Neural cell (in vitro differentiated cells): Measurements from ENCODE around the gene IL23R. TPM values are rescaled to one million over a fixed set of nuclear protein-coding genes. Genes with fewer than 3 reads are reported as not detected.

Source experiments
- H2AFZ ChIP-seq: fragments of 200-600, 300-800 bp; sonication (generic), shearing (Covaris generic); 2 replicates; pipeline ENCODE4 v1.6.0; 2014; ENCODE audit warnings: low read depth, mild to moderate bottlenecking, antibody characterized with exemption, low read length, moderate library complexity
- H3F3A ChIP-seq: fragments of 200-600 bp; shearing (Covaris generic); 2 replicates; pipeline ENCODE4 v1.6.1; 2016; ENCODE audit warnings: mild to moderate bottlenecking, moderate library complexity, mixed read lengths, antibody characterized with exemption, low read length; ENCODE audit not compliant: insufficient read depth, poor library complexity, severe bottlenecking
- H3K27ac ChIP-seq: fragments of 200-600, 300-800 bp; sonication (generic), shearing (Covaris generic); 2 replicates; pipeline ENCODE4 v1.5.1; 2014; ENCODE audit warnings: mild to moderate bottlenecking, low read length, moderate library complexity
- H3K27me3 ChIP-seq: fragments of 300-800, 200-600 bp; sonication (generic), shearing (Covaris generic); 2 replicates; pipeline ENCODE4 v1.6.0; 2014; ENCODE audit warnings: mild to moderate bottlenecking, low read depth, low read length, moderate library complexity; ENCODE audit not compliant: insufficient read depth
- H3K36me3 ChIP-seq: fragments of 300-800, 200-600 bp; sonication (generic), shearing (Covaris generic); 2 replicates; pipeline ENCODE4 v1.5.1; 2014; ENCODE audit warnings: mild to moderate bottlenecking, antibody characterized with exemption, low read length, moderate library complexity; ENCODE audit not compliant: insufficient read depth
- H3K4me2 ChIP-seq: fragments of 300-800, 200-600 bp; sonication (generic), shearing (Covaris generic); 2 replicates; pipeline ENCODE4 v1.6.0; 2014; ENCODE audit warnings: mild to moderate bottlenecking, low read length
- H3K4me3 ChIP-seq: fragments of 300-800, 200-600 bp; sonication (generic), shearing (Covaris generic); 2 replicates; pipeline ENCODE4 v1.5.1; 2014; ENCODE audit warnings: mild to moderate bottlenecking, low read length, moderate library complexity
- H3K79me2 ChIP-seq: fragments of 200-600 bp; shearing (Covaris generic); replicated peaks from 2 replicates; pipeline ENCODE4 v1.6.0; 2014; ENCODE audit warnings: mild to moderate bottlenecking, low read length, moderate library complexity; ENCODE audit not compliant: insufficient read depth
- H3K9ac ChIP-seq: fragments of 300-800, 200-600 bp; sonication (generic), shearing (Covaris generic); 2 replicates; pipeline ENCODE4 v1.6.1; 2016; ENCODE audit warnings: mild to moderate bottlenecking, low read length, mixed read lengths
- H3K9me2 ChIP-seq: fragments of 200-600 bp; shearing (Covaris generic); 2 replicates; pipeline ENCODE4 v1.6.1; 2016; ENCODE audit warnings: mild to moderate bottlenecking, low read length, mixed read lengths; ENCODE audit not compliant: insufficient read depth
- H3K9me3 ChIP-seq: fragments of 200-600, 300-800 bp; sonication (generic), shearing (Covaris generic); 2 replicates; pipeline ENCODE4 v1.6.1; 2016; ENCODE audit warnings: mild to moderate bottlenecking, mixed run types, low read length, moderate library complexity, mixed read lengths
- H4K20me1 ChIP-seq: fragments of 200-600 bp; shearing (Covaris generic); 2 replicates; pipeline ENCODE4 v1.6.1; 2016; ENCODE audit warnings: mild to moderate bottlenecking, mixed run types; ENCODE audit not compliant: insufficient read depth
- CTCF ChIP-seq: fragments of 450-650 bp; IDR thresholded peaks from 2 replicates; pipeline ENCODE4 v1.5.1; 2014; ENCODE audit warnings: antibody characterized with exemption, mild to moderate bottlenecking, moderate library complexity; ENCODE audit not compliant: poor library complexity, severe bottlenecking
- EP300 ChIP-seq: fragments of 450-650 bp; conservative IDR thresholded peaks from 2 replicates; pipeline ENCODE4 v1.6.1; 2014; ENCODE audit warnings: antibody characterized with exemption, mild to moderate bottlenecking, moderate library complexity; ENCODE audit not compliant: poor library complexity, severe bottlenecking
- EZH2 ChIP-seq: fragments of 200-600, 300-800 bp; shearing (Covaris generic), sonication (generic); IDR thresholded peaks from 2 replicates; pipeline ENCODE4 v1.6.1; 2014; ENCODE audit warnings: antibody characterized with exemption, low read length, borderline replicate concordance, mild to moderate bottlenecking; ENCODE audit not compliant: insufficient read depth, poor library complexity, severe bottlenecking
- MXI1 ChIP-seq: fragments of 450-650 bp; conservative IDR thresholded peaks from 2 replicates; pipeline ENCODE4 v1.6.1; 2014; ENCODE audit warnings: antibody characterized with exemption, mild to moderate bottlenecking; ENCODE audit not compliant: poor library complexity, severe bottlenecking
- POLR2AphosphoS5 ChIP-seq: IDR thresholded peaks from 2 replicates; pipeline ENCODE4 v1.6.1; 2012
- RAD21 ChIP-seq: fragments of 450-650 bp; conservative IDR thresholded peaks from 2 replicates; pipeline ENCODE4 v1.6.1; 2014; ENCODE audit warnings: antibody characterized with exemption, mild to moderate bottlenecking, moderate library complexity
- REST ChIP-seq: IDR thresholded peaks from 2 replicates; pipeline ENCODE4 v1.6.1; 2012; ENCODE audit warnings: borderline replicate concordance
- SMC3 ChIP-seq: fragments of 450-650 bp; conservative IDR thresholded peaks from 2 replicates; pipeline ENCODE4 v1.6.1; 2014; ENCODE audit warnings: antibody characterized with exemption, mild to moderate bottlenecking, moderate library complexity; ENCODE audit not compliant: poor library complexity
- TAF1 ChIP-seq: IDR thresholded peaks from 2 replicates; pipeline ENCODE4 v1.6.1; 2012; ENCODE audit warnings: low read depth
- polyA plus RNA-seq: library from polyadenylated mRNA; depleted of rRNA; stranded (reverse); fragments of >200 nt; gene quantifications from 2 replicates; pipeline ENCODE4 v1.2.3, GENCODE V29; 2014

Gene IL23R
- polyA plus RNA-seq, 1 donor from 2014 or later = not detected

- no peak for TF ChIP-seq REST
- no peak for TF ChIP-seq CTCF
- TF ChIP-seq RAD21 = no peak
- TF ChIP-seq EZH2 = no peak
- no peak for TF ChIP-seq EP300
- TF ChIP-seq MXI1 = no peak
- TF ChIP-seq SMC3 = no peak
- no peak for TF ChIP-seq TAF1
- TF ChIP-seq POLR2AphosphoS5 = no peak
- Histone ChIP-seq H3K9me2 (no peaks in the 10 kb centered on the region), H3K4me2 (no peak overlapping the region), H3F3A (no peaks in the 10 kb centered on the region), H4K20me1 (no peaks in the 10 kb centered on the region), H2AFZ (no peak overlapping the region), H3K9me3 (no peaks in the 10 kb centered on the region), H3K36me3 (no peaks in the 10 kb centered on the region), H3K79me2 (no peaks in the 10 kb centered on the region), H3K9ac (no peak overlapping the region), H3K27ac (no peak overlapping the region), H3K4me3 (no peak overlapping the region), H3K27me3 (no peaks in the 10 kb centered on the region)
Observed at GRCh38 chr1:67194209-67194863, 28.1 kb downstream of the IL23R start.

GRCh38 chr1:67200755-67201154, 34.5 kb downstream of the IL23R start:
- Histone ChIP-seq H3K9me2 (no peaks in the 10 kb centered on the region), H3K27ac (no peak overlapping the region), H3K4me2 (no peak overlapping the region)

More at GRCh38 chr1:67200755-67201154, 34.5 kb downstream of the IL23R start:
- Histone ChIP-seq H3K4me3 (no peak overlapping the region), H4K20me1 (no peaks in the 10 kb centered on the region), H3K79me2 (no peaks in the 10 kb centered on the region), H2AFZ (no peak overlapping the region), H3K9me3 (no peaks in the 10 kb centered on the region), H3K9ac (no peak overlapping the region), H3K36me3 (no peaks in the 10 kb centered on the region), H3F3A (no peaks in the 10 kb centered on the region), H3K27me3 (no peaks in the 10 kb centered on the region)
- TF ChIP-seq CTCF (no peak), POLR2AphosphoS5 (no peak), TAF1 (no peak), REST (no peak), RAD21 (no peak), SMC3 (no peak), EZH2 (no peak), EP300 (no peak), MXI1 (no peak)
